Left ventricle myocardium superior (tissue), 1 donor: ENCODE results near the gene TRIM7. TPM values are rescaled to one million over a fixed set of nuclear protein-coding genes. Genes with fewer than 3 reads are reported as not detected.

Source experiments
- ATAC-seq: fragments of 200-7000 bp; cut with Tn5 transposase; one replicate; pipeline ENCODE4 v1.9.1; 2020; ENCODE audit warnings: mild to moderate bottlenecking, moderate library complexity
- DNase-seq: peaks from one replicate; pipeline ENCODE4 v3.0.0-alpha.2; 2020
- intact Hi-C: fragments of 100-400 bp; cut with micrococcal nuclease; formaldehyde crosslinking; loops from one replicate; pipeline ENCODE4 v1.11.0; 2022
- microRNA-seq: library from miRNA; unstranded; fragments of <30 nt; microRNA quantifications from one replicate; pipeline ENCODE4 v1.2.0, GENCODE V29; 2020; ENCODE audit warnings: borderline number of aligned reads
- total RNA-seq: library from RNA; stranded (reverse); fragmentation: NEBNext Ultra II Directional; extraction: Animal tissue kit (Norgen Biotek cat#: 25700); gene quantifications from one replicate; pipeline ENCODE4 v1.2.1, GENCODE V29; 2021
- donor health status: DM: no; HTN: yes; CAD: no; lungs with severe emphysema.

Gene TRIM7
- total RNA-seq, 1 donor from 2014 or later, result 20.0 TPM

GRCh38 chr5:181145133-181145532, 59.9 kb downstream of the TRIM7 start:
- DNase-seq, result no peak
- intact Hi-C loops, result no loop called here
- ATAC-seq, result no peak

Small RNA genes within 50 kb of the gene (microRNA-seq; reads per million reads assigned to microRNA genes)
- gene MIR4638, result not detected

Other genes with a start within 250 kb of the TRIM7 start
- gene BTNL3, start 216.3 kb downstream of the TRIM7 start, total RNA-seq, result not detected
- gene BTNL9, start 164.9 kb downstream of the TRIM7 start, total RNA-seq, result 37.8 TPM
- gene OR2V1, start 74.0 kb downstream of the TRIM7 start, total RNA-seq, result not detected
- gene OR2V2, start 57.6 kb downstream of the TRIM7 start, total RNA-seq, result not detected
- gene TRIM41, start 18.1 kb upstream of the TRIM7 start, total RNA-seq, result 23.7 TPM
- gene RACK1, start 38.7 kb upstream of the TRIM7 start, total RNA-seq, result 641 TPM
- 10.0 TPM for gene TRIM52, start 55.9 kb upstream of the TRIM7 start, total RNA-seq
- not detected for gene OR4F3, start 162.1 kb upstream of the TRIM7 start, total RNA-seq